Activated CD8-positive, alpha-beta memory T cell treated with anti-CD3 and anti-CD28 coated beads for 24 hours (primary cell): ENCODE data around the gene LRRC37B.
A peak's percentile ranks its signal among the peaks of the same experiment; 100 is the strongest.
"Not testable (repeated sequence)": the region's sequence is repeated elsewhere in the genome, so short reads cannot be mapped to it uniquely, and the experiment has no call there.

ENCODE experiments used
- DNase-seq: peaks from one replicate; pipeline ENCODE4 v3.0.0-alpha.2; 2020

Gene LRRC37B

DNA sequence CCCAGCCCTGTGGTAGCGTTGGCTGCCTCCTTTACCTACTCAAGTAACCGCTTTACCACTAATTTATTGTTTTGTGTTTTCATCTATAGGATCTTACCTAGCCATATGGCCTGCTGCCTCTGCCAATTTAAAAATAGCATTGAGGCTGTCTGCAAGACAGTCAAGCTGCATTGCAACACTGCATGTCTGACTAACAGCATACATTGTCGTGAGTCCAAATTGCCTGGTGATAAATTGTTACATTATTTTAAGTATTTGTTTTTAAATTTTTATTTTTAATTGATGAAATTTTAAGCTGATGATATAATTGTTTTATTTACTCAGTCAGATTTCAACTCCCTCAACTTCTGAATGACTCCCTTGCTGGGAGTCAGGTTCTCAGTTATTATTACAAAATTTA lies 38.4 kb downstream of the LRRC37B start:
- DNase-seq = not testable (repeated sequence)

DNA sequence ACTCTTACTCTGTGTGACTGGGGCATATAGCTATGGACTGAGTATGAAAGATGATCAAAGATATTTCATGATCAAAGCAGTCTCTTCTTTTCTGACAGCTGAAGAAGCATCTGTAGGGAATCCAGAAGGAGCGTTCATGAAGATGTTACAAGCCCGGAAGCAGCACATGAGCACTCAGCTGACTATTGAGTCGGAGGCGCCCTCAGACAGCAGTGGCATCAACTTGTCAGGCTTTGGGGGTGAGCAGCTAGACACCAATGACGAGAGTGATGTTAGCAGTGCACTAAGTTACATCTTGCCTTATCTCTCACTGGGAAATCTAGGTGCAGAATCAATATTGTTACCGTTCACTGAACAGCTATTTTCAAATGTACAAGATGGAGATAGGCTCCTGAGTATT lies 40.5 kb downstream of the LRRC37B start:
- not testable (repeated sequence) for DNase-seq

DNA sequence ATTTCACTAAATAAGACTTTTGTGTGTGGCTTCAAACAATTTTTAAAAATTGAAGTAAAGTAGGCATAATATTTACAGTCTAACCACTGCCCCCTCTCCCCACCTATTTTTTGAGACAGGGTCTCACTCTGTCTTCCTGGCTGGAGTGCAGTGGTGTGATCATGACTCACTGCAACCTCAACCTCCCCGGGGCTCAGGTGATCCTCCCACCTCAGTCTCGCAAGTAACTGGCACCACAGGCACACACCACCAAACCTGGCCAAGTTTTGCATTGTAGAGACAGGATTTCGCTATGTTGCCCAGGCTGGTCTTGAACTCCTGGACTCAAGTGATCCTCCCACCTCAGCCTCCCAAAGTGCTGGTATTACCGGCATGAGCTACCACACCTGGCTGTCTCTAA lies 47.8 kb downstream of the LRRC37B start:
- not testable (repeated sequence) for DNase-seq

DNA sequence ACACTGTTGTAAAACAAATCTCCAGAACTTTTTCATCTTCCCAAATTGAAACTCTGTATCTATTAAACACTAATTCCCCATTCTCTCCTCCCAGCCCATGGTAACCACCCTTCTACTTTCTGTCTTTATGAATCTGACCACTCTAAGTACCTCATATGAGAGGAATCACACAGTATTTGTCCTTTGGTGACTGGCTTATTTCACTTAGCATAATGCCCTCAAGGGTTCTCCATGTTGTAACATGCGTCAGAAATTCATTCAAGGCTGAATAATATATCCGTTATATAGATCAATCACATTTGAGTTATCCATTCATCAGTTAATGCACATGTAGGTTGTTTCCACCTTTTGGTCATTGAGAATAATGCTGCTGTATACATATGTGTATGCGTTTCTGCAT lies 48.2 kb downstream of the LRRC37B start:
- DNase-seq = not testable (repeated sequence)

DNA sequence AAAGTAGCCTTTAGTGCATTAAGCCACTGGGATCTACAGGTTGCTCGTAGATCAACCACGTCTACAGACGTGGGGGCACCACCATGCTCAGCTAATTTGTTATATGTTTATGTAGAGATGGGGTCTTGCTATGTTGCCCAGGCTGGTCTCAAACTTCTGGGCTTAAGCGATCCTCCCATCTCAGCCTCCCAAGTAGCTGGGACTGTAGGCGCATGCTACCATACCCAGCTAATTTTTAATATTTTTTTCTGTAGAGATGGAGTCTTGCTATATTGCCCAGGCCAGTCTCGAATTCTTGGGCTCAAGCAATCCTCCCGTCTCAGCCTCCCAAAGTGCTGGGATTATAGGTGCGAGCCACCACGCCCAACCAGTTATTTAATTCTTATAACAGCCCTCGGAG lies 49.3 kb downstream of the LRRC37B start:
- DNase-seq = peak; percentile 1

DNA sequence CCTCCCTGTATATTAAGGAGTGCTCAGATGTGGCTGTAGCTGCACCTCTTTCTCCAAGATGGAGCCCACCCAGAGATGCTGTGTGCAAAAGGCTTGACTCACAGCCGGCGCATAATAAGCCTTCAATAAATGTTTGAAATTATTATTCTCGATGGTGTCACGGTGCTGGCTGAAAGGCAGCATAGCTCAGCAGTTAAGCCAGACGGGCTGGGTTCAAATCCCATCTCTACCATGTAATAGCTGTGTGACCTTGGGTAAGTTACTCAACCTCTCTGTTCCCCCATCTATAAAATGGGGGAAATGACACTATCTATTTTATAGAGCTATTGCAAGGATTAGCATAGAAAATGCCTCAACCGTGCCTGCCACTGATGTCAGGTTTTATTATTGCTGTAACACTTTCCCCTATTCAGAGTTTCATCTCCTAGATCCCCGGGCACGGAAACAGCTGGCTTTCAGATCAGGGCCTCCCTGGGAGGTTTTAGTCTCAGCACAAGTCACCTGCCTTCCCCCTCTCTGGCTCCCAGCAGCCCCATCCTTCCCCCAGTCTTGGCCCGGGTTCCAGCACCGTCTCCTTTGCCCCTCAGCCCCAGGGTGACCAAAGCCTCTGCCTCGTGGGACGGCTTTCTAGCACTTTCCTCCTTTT lies 50.4 kb downstream of the LRRC37B start:
- DNase-seq = peak; percentile 24

DNA sequence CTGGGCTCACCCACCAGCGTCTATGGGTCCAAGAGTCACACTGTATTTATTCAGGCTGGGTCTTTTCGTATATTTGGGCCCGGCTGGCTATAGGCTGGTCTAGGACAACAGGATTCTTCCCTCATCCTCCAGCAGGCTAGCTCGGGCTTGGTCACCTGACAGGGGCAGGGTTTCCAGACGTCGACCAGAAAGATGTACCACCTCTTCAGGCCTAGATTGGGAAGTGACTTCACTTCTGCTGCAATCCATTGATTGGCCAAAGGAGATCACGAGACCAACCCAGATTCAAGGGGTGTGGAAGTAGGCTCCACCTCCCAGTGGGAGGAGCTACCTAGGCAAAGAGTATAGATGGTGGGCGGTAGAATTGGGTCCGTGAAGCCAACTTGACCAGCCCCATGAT lies 53.5 kb downstream of the LRRC37B start:
- DNase-seq = not testable (repeated sequence)

DNA sequence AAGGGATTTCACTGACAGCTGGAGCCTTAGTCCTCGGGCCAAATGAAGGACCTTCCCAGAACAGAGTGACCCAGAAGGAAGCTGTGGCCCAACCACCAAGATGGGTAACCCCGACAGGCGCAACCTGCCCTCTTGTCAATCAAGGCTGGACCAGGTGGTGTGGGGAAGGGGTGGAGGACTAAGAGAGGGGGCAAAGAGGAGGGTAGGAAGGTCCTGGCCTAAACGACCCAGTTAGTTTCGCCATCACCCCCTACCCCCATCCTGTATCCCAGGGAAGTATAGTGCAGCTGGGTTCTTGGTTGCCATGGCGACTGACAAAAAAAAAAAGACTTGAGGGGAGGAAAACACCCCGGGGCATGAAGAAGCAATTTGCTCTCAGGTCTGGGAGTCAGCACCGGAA lies 54.7 kb downstream of the LRRC37B start:
- DNase-seq = not testable (repeated sequence)

DNA sequence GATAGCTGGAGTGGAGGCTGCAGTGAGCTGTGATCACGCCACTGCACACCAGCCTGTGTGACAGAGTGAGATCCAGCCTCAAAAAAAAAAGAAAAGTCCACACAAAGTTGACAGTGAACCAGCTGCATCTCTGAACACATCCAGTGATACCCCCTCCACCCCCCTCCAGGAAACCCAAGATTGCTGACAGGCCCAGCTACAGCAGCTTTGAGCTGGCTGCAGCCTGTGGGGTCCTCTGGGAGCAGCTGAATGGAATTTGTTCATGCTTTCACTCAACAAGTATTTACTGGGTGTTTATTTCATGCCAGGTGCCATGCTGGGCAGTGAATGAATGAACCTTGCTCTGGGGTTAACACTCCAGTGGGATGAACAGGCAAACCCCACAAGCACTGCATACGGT lies 56.9 kb downstream of the LRRC37B start:
- DNase-seq = not testable (repeated sequence)

DNA sequence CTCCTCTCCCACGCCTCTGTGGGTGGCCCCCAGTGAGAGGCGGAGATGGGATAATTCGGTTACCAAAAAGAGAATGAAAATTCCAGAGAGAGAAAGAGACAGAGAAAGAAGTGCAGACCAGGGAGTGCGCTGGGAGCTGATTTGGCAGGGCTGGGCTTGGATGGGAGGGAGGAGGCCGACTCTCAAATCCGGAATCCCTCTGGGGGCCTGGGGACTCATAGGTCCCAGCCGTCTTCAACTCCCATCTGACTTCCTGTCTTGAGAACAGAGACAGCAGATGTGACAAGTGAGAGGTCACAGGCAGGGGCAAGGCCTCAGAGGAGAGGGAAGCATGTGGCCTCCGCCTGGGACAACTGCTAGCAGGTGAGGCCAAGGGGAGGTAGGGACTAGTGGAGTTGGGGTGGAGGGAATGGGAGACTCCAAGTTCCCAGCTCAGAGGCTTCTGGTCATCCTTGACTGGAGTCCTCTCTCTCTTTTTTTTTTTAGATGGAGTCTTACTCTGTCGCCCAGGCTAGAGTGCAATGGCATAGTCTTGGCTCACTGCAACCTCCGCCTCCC lies 59.0 kb downstream of the LRRC37B start:
- DNase-seq = not testable (repeated sequence)

DNA sequence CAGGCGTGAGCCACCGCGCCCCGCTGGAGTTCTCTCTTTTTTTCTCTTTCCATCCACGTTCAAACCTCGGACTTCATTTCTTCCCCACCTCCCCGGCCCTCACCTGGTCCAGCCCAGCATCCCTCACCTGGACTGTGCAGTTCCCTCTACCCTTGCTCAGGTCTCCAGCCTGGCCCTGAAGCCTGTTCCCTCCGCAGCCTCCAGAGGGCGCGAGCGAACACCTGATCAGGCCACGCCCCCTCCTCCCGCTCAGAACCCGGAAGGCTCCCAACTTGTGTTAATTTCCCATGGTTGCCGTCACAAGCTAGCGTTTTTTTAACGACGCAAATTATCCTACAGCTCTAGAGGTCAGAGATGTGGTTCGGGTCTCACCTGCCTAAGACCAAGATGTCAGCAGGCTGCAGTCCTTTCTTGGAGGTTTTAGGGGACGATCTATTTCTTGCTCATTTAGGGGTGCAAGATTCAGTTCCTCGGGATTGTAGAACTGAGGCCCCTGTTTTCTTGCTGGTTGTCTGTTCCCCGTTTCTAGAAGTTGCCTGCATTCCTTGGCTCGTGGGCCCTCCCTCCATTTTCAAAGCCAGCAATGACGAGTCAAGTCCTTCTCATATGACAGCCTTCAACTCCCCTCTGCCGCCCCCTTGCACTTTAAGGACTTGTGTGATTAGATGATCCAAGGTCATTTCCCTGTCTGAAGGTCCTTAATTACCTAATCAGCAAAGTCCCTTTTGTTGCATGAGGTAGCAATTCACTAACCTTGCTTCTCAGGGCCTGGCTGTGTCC lies 59.9 kb downstream of the LRRC37B start:
- peak; percentile 81 for DNase-seq

DNA sequence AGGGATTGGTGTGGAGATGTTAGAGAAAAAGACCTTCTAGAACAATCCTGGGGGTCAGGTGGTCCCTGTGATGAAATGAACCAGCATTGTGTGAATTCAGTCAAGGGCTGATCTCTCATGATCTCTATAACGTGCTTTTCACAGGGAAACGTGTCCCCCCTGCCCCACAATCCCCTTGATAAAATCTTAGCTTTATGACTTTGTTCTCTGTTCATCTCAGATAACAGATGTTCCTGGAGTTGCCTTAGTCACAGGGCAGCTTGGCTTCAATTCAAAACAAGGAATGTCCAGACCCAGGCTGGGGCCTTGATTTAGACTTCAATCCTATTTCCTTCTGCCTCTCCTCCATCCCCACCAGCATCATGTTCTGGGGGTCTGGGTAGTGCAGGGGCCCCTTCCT lies 61.9 kb downstream of the LRRC37B start:
- DNase-seq = not testable (repeated sequence)

DNA sequence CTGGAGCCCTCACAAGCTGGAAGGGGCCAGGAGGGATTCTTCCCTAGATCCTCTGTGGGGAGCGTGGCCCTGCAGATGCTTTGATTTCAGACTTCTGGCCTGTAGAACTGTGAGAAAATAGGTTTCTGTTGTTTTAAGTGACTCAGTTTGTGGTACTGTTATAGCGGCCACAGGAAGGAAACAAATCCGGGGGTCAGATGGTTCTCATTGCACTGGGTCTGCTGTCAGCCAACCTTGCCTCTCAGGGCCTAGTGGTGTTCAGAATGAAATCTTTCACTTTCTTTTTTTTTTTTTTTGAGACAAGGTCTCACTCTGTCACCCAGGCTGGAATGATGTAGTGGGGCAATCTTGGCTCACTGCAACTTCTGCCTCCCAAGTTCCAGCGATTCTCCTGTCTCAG lies 64.8 kb downstream of the LRRC37B start:
- not testable (repeated sequence) for DNase-seq

DNA sequence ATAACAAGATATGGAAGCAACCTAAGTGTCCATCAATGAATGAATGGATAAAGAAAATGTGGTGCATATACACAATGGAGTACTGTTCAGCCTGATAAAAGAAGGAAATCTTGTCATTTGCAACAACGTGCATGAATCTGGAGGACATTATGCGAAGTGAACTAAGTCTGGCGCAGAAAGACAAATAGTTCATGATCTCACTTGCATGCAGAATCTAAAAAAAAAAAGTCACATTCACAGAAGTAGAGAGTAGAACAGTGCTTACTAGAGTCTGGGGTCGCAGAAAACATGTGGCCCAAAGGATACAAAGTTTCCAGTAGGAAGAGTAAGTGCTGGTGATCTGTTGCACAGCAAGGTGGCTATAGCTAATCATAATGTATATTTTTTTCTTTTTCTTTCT lies 65.9 kb downstream of the LRRC37B start:
- DNase-seq = not testable (repeated sequence)

DNA sequence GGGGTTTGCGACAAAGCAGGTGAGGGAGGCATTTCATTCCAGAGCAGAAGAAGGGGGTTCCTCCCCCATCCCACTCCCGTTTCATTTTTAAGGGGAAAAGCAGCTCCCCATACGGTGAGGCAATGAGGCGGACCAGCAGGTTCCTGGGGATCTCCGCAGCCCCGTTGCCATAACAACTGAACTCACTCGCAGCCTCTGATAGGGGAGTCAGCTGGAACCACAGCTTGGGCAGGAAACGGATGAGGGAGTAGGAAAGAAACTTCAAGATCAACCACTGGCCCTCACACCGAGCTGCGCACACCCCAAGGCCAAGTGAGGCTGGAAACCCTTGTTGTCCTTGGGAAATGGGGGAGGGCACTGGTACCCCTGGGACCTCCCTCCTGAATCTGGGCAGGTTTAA lies 72.6 kb downstream of the LRRC37B start:
- peak; percentile 83 for DNase-seq

DNA sequence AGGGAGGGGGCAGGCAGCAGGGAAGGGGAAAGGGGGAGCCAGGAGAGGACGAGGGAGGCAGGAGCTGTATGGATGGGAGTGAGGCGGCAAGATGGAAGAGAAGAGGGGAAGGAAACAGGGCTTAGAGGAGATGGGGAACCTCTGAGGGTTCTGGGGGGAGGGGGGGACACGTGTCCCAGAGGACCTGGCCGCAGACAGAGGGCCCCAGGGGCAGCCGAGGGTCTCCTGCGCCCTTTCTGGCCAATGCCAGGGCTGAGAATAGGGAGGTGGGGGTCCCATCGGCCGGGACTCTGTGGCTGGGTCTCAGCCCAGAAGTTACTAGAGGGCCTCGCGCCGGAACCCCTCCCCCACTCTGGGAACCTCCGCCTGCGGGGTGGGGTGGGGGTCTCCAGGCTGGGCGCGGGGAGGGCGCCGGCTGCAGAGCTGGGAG lies 76.4 kb downstream of the LRRC37B start:
- peak; percentile 70 for DNase-seq

DNA sequence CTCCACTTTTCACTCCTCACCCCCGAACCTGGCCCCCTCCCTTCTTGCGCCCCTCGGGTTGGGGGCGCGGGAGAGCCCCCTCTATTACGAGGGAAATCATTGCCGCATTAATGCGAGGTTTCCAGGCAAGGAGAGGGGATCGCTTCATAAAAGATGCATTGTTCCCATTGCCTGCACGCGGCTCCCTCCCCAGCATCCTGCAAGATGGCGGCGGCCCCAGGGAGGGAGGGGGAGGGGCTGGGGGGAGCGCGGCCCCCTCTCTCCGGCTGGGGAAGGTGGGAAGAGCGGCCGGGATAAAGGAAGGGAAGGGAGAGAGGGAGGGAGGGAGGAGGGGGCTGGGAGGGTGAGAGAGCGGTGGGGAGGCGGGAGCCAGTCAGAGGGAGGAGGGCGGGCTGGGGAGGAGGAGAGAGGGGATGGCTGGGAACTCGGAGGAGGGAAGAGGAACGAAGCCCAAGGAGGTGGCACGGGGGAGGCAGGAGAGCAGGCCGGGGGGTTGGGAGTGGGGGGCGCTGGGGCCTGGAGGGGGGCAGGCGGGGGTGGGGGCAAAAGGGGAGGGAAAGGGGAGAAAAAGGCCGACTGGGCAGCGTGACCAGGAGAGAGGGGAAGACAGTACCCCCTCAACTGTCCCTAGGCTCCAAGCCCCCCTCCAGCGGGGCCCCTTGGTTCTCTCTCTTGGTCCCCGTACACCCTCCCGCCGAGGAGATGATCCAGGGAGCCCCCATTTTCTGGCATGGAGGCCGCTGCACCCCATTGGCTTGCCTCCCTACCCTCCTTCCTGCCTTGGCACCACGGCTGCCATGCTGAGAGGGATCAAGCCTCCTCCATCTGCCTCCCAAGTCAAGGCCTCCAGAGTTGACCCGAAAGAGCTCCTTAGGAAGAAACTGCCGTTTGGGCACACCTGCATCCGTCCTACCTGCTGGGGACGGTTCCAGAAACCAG lies 77.1 kb downstream of the LRRC37B start:
- peak; percentile 80 for DNase-seq

DNA sequence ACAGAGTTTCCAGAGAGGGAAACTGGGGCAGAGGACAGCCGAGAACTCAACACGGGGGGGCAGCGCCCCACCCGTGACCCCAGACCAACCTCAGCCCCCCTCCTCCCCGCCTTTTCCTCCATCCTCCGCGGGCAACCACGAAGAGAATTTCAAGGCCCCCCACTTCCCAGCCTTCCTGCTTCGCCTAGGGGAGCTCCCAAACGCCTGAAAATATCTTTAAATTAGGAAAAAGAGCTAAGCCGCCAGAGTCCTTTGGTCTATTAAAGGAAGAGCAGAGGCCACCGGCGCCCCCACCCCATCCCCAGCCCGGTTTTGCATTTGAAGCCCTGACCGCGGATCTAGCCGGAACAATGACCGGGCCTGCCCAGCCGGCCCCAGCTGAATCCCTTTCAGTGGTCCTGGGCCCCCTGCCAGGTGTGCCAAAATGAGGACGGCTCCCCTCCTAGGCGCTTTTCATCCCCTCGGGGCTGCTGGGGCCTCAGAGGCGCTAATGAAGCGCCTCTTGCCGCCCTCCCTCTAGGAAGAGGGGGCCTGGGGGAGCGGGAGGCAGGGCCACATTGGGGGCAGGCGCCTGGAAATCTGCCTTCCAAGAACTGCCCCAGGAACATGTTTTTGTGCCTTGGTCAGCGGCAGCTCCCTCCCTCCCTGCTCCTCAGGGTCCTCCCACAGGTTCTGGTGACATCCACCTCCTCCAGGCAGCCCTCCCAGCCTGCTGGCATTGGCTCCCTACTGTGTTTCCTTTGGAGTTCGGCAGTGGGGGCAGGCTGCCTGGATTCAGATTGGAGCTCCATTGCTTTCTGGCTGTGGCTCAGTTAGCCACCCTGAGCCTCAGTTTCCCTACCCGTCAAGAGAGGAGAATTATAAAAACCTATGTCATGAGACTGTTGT lies 78.0 kb downstream of the LRRC37B start:
- DNase-seq = peak; percentile 53

DNA sequence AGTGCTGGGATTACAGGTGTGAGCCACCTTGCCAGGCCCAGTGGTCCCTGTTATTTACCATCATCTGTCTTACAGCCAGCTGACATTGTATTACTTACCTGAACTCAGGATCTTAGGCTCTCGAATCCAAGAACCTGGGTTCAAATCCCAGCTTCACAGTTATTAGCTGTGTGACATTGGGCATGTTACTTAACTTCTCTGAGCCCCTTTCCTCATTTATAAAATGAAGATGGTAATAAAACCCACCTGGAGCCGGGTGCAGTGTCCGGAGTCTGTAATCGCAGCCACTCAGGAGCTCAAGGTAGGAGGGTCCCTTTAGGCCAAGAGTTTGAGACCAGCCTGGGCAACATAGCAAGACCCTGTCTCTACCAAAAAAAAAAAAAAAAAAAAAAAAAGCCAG lies 79.7 kb downstream of the LRRC37B start:
- DNase-seq = peak; percentile 28

DNA sequence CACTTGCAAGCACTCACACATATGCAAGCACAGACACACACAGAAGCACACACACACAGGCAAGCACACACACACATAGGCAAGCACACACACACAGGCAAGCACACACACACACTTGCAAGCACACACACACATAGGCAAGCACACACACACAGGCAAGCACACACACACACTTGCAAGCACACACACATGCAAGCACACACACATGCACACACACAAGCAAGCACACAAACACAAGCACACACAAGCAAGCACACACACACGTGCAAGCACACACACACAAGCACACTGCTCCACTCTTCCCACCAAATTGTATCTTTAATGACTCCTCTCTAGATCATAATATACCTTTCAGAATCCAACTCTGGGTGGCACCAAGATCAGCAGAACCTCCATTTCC lies 84.9 kb downstream of the LRRC37B start:
- not testable (repeated sequence) for DNase-seq

DNA sequence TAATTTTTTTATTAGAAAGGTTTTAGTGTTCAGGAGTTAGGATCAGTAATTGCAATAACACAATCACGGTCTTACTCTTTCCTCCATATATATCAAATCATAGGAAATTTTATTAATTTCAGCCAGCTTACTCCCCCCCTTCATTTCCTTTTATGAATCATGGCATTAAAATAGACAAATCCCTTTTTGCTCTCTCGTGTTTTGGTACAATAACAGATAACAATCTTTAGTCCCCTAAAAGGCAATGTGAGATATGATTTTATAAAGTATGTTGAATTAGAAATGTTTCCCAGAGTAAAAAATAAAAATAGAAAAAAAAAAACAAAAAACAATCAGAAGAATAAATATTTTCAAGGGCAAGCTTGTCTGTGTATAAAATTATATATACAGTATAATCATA lies 92.5 kb downstream of the LRRC37B start:
- DNase-seq = no peak

DNA sequence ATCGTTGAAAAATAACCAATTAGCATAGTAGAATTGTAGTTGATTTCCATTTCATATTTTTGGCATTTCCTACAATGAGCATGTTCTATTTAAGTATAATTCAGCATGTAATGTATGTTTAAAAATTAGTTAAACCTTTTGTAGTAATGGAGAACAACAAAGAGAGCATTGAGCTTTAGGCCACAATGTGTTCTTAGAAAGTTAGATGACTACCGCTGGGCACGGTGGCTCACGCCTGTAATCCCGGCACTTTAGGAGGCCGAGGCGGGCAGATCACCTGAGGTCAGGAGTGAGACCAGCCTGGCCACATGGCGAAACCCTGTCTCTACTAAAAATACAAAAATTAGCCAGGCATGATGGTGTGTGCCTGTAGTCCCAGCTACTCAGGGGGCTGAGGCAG lies 93.1 kb downstream of the LRRC37B start:
- DNase-seq = peak; percentile 7
